RWPE1 (cell line): ENCODE measurements around the gene RUBCN.
"Not testable (repeated sequence)": the region's sequence is repeated elsewhere in the genome, so short reads cannot be mapped to it uniquely, and the experiment has no call there.

Experiments
- CTCF ChIA-PET: fragments of 350-600 bp; sonication (Branson Sonifier 250); formaldehyde crosslinking; extraction: SDS; loops from one replicate; lab custom pipeline; 2021; lab: Yijun Ruan, JAX
- POLR2A ChIA-PET: fragments of 400-600 bp; formaldehyde crosslinking; extraction: SDS; loops from one replicate; lab custom pipeline; 2020; ENCODE audit warnings: antibody characterized with exemption; ENCODE audit not compliant: low non-redundant PET; lab: Yijun Ruan, JAX
- DNase-seq: peaks from one replicate; pipeline ENCODE4 v3.0.0; 2012; ENCODE audit warnings: low spot score
- H3K27ac ChIP-seq: fragments of 450-650 bp; 2 replicates; pipeline ENCODE4 v1.5.1; 2017
- CTCF ChIP-seq: fragments of 450-650 bp; conservative IDR thresholded peaks from 2 replicates; pipeline ENCODE4 v1.5.1; 2017; ENCODE audit warnings: low read depth, mild to moderate bottlenecking

RUBCN gene

GRCh38 chr3:197728487-197728886 is 8.2 kb downstream of the RUBCN start:
- CTCF ChIA-PET, result no interaction called here
- no peak for TF ChIP-seq CTCF

GRCh38 chr3:197727878-197728277 is 8.8 kb downstream of the RUBCN start:
- DNase-seq, H3K27ac ChIP-seq, CTCF ChIA-PET, POLR2A ChIA-PET: not testable (repeated sequence)

More at GRCh38 chr3:197728487-197728886, 8.2 kb downstream of the RUBCN start:
- POLR2A ChIA-PET, result no interaction called here
- DNase-seq, result no peak
- no peak overlapping the region for H3K27ac ChIP-seq

DNA sequence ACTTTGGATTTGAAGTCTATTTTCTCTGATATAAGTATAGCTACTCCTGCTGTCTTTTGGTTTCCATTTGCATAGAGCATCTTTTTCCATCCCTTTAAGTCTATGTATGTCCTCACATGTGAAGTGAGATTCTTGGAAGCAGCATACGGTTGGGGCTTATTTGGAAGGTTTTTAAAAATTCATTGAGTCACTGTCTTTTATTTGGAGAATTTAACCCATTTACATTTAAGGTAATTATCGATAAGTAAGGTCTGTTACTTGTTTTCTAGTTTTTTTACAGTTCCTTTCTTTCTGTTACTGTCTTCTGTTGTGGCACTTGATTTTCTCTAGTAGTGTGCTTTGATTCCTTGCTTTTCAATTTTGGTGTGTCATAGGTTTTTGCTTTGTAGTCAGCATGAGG is 14.0 kb downstream of the RUBCN start:
- no peak for TF ChIP-seq CTCF
- DNase-seq, result no peak
- no peak overlapping the region for H3K27ac ChIP-seq
- ChIA-PET CTCF (no interaction called here), POLR2A (no interaction called here)

- TF ChIP-seq CTCF, result no peak
- ChIA-PET POLR2A (no interaction called here), CTCF (interaction anchor here (0.6 kb wide), 1 partner anchor 72 kb away, joined by 4 read pairs; no protein-coding TSS in a partner anchor)
- no peak for DNase-seq
- no peak overlapping the region for H3K27ac ChIP-seq
Measured at GRCh38 chr3:197720694-197721093, 16.0 kb downstream of the RUBCN start.

DNA sequence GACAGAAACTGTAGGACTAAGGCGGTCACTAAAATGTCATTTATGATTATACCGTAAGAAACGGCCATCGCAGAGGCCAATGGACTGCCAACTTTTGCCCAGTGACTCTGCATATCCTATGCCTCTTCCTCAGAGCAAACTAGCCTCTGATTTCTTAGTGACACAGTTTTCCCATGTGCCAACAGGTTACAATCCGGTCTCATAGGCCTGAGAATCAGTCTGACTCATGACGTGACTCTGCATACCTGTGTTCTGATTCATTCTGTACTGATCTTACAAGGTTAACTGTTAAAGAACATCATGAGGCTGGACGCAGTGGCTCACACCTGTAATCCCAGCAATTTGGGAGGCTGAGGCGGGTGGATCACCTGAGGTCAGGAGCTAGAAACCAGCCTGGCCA is 17.8 kb downstream of the RUBCN start:
- ChIA-PET POLR2A (interaction anchor here (0.6 kb wide), 1 partner anchor 17 kb away, joined by 3 read pairs; no protein-coding TSS in a partner anchor), CTCF (interaction anchor here (0.7 kb wide), 2 partner anchors 120 to 941 kb away, joined by 3 to 7 read pairs; no protein-coding TSS in a partner anchor)
- no peak for TF ChIP-seq CTCF
- peak; percentile 83 for DNase-seq
- peak overlapping the region; percentile 73 for H3K27ac ChIP-seq

- ChIA-PET POLR2A (no interaction called here), CTCF (interaction anchor here (0.5 to 1.4 kb wide), 3 partner anchors 16 to 103 kb away, joined by 3 to 6 read pairs (median 4); no protein-coding TSS in a partner anchor)
- DNase-seq, result no peak
- peak overlapping the region; percentile 88 for H3K27ac ChIP-seq
- no peak for TF ChIP-seq CTCF
Measured at GRCh38 chr3:197714251-197714650, 22.5 kb downstream of the RUBCN start.

DNA sequence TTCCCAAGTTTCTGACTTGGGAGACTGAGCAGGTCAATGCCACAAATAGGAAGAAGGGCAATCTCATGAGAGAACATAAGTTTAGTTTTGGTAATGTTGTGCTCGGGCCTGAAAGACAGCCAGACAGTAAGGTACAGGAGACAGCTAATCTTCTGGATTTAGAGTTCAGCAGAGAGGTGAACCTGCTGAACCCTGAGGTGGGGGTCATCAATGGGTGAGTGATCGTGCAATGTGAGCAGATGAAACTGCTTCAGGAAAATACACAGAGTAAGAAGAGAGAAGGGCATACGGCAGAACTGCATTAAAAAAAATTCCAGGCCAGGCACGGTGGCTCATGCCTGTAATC is 23.3 kb downstream of the RUBCN start:
- ChIA-PET CTCF (no interaction called here), POLR2A (no interaction called here)
- TF ChIP-seq CTCF, result no peak
- no peak for DNase-seq
- peak overlapping the region; percentile 88 for H3K27ac ChIP-seq
